Activated naive CD4-positive, alpha-beta T cell treated with anti-CD3 and anti-CD28 coated beads, Interleukin-2, amount 50 U/mL, for 72 hours (primary cell): ENCODE results near the gene AGAP1. TPM values are rescaled to one million over a fixed set of nuclear protein-coding genes. Genes with fewer than 3 reads are reported as not detected.

ENCODE experiments used
- ATAC-seq, 2 donors: fragments of 150-1000 bp; cut with Tn5 transposase; 2 replicates each; pipeline ENCODE4 v1.10.0; 2021; ENCODE audit warnings: mild to moderate bottlenecking in 2 of 2, moderate library complexity in 2 of 2
- DNase-seq, 2 donors: peaks; one replicate each; pipeline ENCODE4 v3.0.0; 2021 to 2022; ENCODE audit warnings: low spot score in 2 of 2
- H3K27ac Mint-ChIP-seq, 2 donors: one replicate each; pipeline ENCODE4 v1.8.0; 2022; ENCODE audit warnings: mild to moderate bottlenecking in 2 of 2, mixed read lengths in 2 of 2
- H3K36me3 Mint-ChIP-seq, 2 donors: one replicate each; pipeline ENCODE4 v1.8.0; 2022; ENCODE audit warnings: mixed read lengths in 2 of 2
- H3K9me3 Mint-ChIP-seq, 2 donors: one replicate each; pipeline ENCODE4 v1.8.0; 2022; ENCODE audit warnings: mixed read lengths in 2 of 2
- total RNA-seq, 2 donors: library from RNA; stranded (reverse); gene quantifications; one replicate each; pipeline ENCODE4 v1.2.3, GENCODE V29; 2022

Gene AGAP1
- total RNA-seq, 2 donors from 2014 or later, result 0.48 to 7.2 TPM

- Mint-ChIP-seq H3K27ac (no peak overlapping the region), H3K9me3 (peaks cover 5 to 6% of the 10 kb centered on the region in 2 donors), H3K36me3 (peaks cover 2 to 5% of the 10 kb centered on the region in 2 donors)
- ATAC-seq (no peak), DNase-seq (no peak)
Measured at GRCh38 chr2:235608200-235608887, 114.5 kb downstream of the AGAP1 start.

- ATAC-seq, result no peak
- DNase-seq, result no peak
- Mint-ChIP-seq H3K9me3 (peaks cover 0 to 3% of the 10 kb centered on the region in 2 donors), H3K36me3 (no peaks in the 10 kb centered on the region), H3K27ac (no peak overlapping the region)
Measured at GRCh38 chr2:235609321-235609720, 115.5 kb downstream of the AGAP1 start.

GRCh38 chr2:235609746-235610145 lies 115.9 kb downstream of the AGAP1 start:
- Mint-ChIP-seq H3K27ac (no peak overlapping the region), H3K9me3 (peaks cover 0 to 3% of the 10 kb centered on the region in 2 donors), H3K36me3 (no peaks in the 10 kb centered on the region)
- DNase-seq (no peak), ATAC-seq (no peak)

GRCh38 chr2:235610696-235611257 lies 116.9 kb downstream of the AGAP1 start:
- Mint-ChIP-seq H3K36me3 (no peaks in the 10 kb centered on the region), H3K27ac (no peak overlapping the region), H3K9me3 (peaks cover 0 to 3% of the 10 kb centered on the region in 2 donors)
- no peak for ATAC-seq
- no peak for DNase-seq

- Mint-ChIP-seq H3K27ac (no peak overlapping the region), H3K36me3 (no peaks in the 10 kb centered on the region), H3K9me3 (peaks cover 0 to 3% of the 10 kb centered on the region in 2 donors)
- ATAC-seq, result no peak
- DNase-seq, result no peak
Measured at GRCh38 chr2:235611349-235611748, 117.5 kb downstream of the AGAP1 start.

GRCh38 chr2:235611756-235612155 lies 117.9 kb downstream of the AGAP1 start:
- Mint-ChIP-seq H3K27ac (no peak overlapping the region), H3K9me3 (peaks cover 0 to 3% of the 10 kb centered on the region in 2 donors), H3K36me3 (no peaks in the 10 kb centered on the region)
- no peak for DNase-seq
- ATAC-seq, result no peak

- ATAC-seq (no peak), DNase-seq (no peak)
- Mint-ChIP-seq H3K36me3 (no peaks in the 10 kb centered on the region), H3K27ac (no peak overlapping the region), H3K9me3 (peaks cover 0 to 3% of the 10 kb centered on the region in 2 donors)
Measured at GRCh38 chr2:235612181-235612950, 118.5 kb downstream of the AGAP1 start.

GRCh38 chr2:235613649-235614048 lies 119.8 kb downstream of the AGAP1 start:
- Mint-ChIP-seq H3K27ac (no peak overlapping the region), H3K9me3 (peaks cover 0 to 3% of the 10 kb centered on the region in 2 donors), H3K36me3 (no peaks in the 10 kb centered on the region)
- ATAC-seq (no peak), DNase-seq (no peak)

- DNase-seq (no peak), ATAC-seq (no peak)
- Mint-ChIP-seq H3K36me3 (no peaks in the 10 kb centered on the region), H3K27ac (no peak overlapping the region), H3K9me3 (peaks cover 0 to 3% of the 10 kb centered on the region in 2 donors)
Measured at GRCh38 chr2:235614176-235614860, 120.5 kb downstream of the AGAP1 start.

- DNase-seq (no peak), ATAC-seq (no peak)
- Mint-ChIP-seq H3K9me3 (peaks cover 0 to 3% of the 10 kb centered on the region in 2 donors), H3K27ac (no peak overlapping the region), H3K36me3 (no peaks in the 10 kb centered on the region)
Measured at GRCh38 chr2:235614900-235615712, 121.3 kb downstream of the AGAP1 start.

GRCh38 chr2:235616885-235617284 lies 123.0 kb downstream of the AGAP1 start:
- no peak for ATAC-seq
- Mint-ChIP-seq H3K36me3 (no peaks in the 10 kb centered on the region), H3K9me3 (no peaks in the 10 kb centered on the region), H3K27ac (no peak overlapping the region)
- no peak for DNase-seq

- ATAC-seq (no peak), DNase-seq (no peak)
- no peaks in the 10 kb centered on the region for H3K36me3 Mint-ChIP-seq
- no peak overlapping the region for H3K27ac Mint-ChIP-seq
- no peaks in the 10 kb centered on the region for H3K9me3 Mint-ChIP-seq
Measured at GRCh38 chr2:235618039-235618438, 124.2 kb downstream of the AGAP1 start.

- no peak for ATAC-seq
- H3K36me3 Mint-ChIP-seq, result no peaks in the 10 kb centered on the region
- H3K27ac Mint-ChIP-seq, result no peak overlapping the region
- no peak for DNase-seq
- no peaks in the 10 kb centered on the region for H3K9me3 Mint-ChIP-seq
Measured at GRCh38 chr2:235619544-235619943, 125.7 kb downstream of the AGAP1 start.

- no peak for ATAC-seq
- Mint-ChIP-seq H3K27ac (no peak overlapping the region), H3K36me3 (no peaks in the 10 kb centered on the region)
Measured at GRCh38 chr2:235621736-235622135, 127.9 kb downstream of the AGAP1 start.

GRCh38 chr2:235623111-235623510 lies 129.3 kb downstream of the AGAP1 start:
- ATAC-seq, result no peak
- H3K27ac Mint-ChIP-seq, result no peak overlapping the region
- H3K36me3 Mint-ChIP-seq, result no peaks in the 10 kb centered on the region

More at GRCh38 chr2:235621736-235622135, 127.9 kb downstream of the AGAP1 start:
- H3K9me3 Mint-ChIP-seq, result peaks cover 0 to 5% of the 10 kb centered on the region in 2 donors
- DNase-seq, result no peak

GRCh38 chr2:235623752-235624151 lies 129.9 kb downstream of the AGAP1 start:
- Mint-ChIP-seq H3K36me3 (no peaks in the 10 kb centered on the region), H3K9me3 (peaks cover 0 to 5% of the 10 kb centered on the region in 2 donors), H3K27ac (no peak overlapping the region)
- no peak for DNase-seq
- ATAC-seq, result no peak

More at GRCh38 chr2:235623111-235623510, 129.3 kb downstream of the AGAP1 start:
- no peak for DNase-seq
- peaks cover 0 to 5% of the 10 kb centered on the region in 2 donors for H3K9me3 Mint-ChIP-seq
